K562 (cell line): ENCODE results near the gene RPS19BP1. TPM values are rescaled to one million over a fixed set of nuclear protein-coding genes. Genes with fewer than 3 reads are reported as not detected.

Experiments
- ASH1L ChIP-seq: fragments of 450-650 bp; IDR thresholded peaks from 2 replicates; pipeline ENCODE4 v1.6.1; 2018; ENCODE audit warnings: borderline replicate concordance, mild to moderate bottlenecking, low read depth; ENCODE audit not compliant: partially characterized antibody
- ATF7 ChIP-seq: fragments of 450-650 bp; IDR thresholded peaks from 2 replicates; pipeline ENCODE4 v1.7.1; 2014; ENCODE audit warnings: mild to moderate bottlenecking, moderate library complexity
- CEBPG ChIP-seq, 3 experiments: fragments of 200-800 bp in 1 of 3; sonication (Bioruptor generic) in 1 of 3; sonication (generic) in 1 of 3; formaldehyde crosslinking in 1 of 3; IDR thresholded peaks in 2 of 3; conservative IDR thresholded peaks in 1 of 3; 2 replicates each; pipeline versions ENCODE4 v1.6.1 to v1.8.0; 2016 to 2022; ENCODE audit warnings: missing compliant biosample characterization in 2 of 3, missing genetic modification characterization in 2 of 3, mild to moderate bottlenecking in 1 of 3, missing genetic modification reagents in 1 of 3
- CHD1 ChIP-seq: fragments of 200-600 bp; sonication (generic); IDR thresholded peaks from one replicate; pipeline ENCODE4 v1.6.1; 2012; ENCODE audit warnings: mild to moderate bottlenecking, moderate library complexity, low read length, inconsistent platforms
- CREM ChIP-seq: IDR thresholded peaks from 2 replicates; pipeline ENCODE4 v1.6.1; 2014; ENCODE audit warnings: antibody characterized with exemption, low read depth
- HNRNPK ChIP-seq: fragments of 200-400 bp; formaldehyde crosslinking; IDR thresholded peaks from one replicate; pipeline ENCODE4 v1.6.1; 2018; ENCODE audit warnings: mild to moderate bottlenecking, low read depth, low read length; ENCODE audit not compliant: poor library complexity, severe bottlenecking
- KLF6 ChIP-seq: fragments of 250-450 bp; sonication (Bioruptor Pico); IDR thresholded peaks from 2 replicates; pipeline ENCODE4 v1.4.0; 2020; ENCODE audit warnings: mild to moderate bottlenecking, moderate library complexity, borderline replicate concordance
- LARP7 ChIP-seq: fragments of 450-650 bp; IDR thresholded peaks from 2 replicates; pipeline ENCODE4 v1.6.1; 2016
- NR0B1 ChIP-seq: fragments of 450-650 bp; IDR thresholded peaks from one replicate; pipeline ENCODE4 v1.6.1; 2018; ENCODE audit warnings: mild to moderate bottlenecking, moderate library complexity; ENCODE audit not compliant: partially characterized antibody
- SIN3A ChIP-seq, 2 experiments: fragments of 150-350 bp in 1 of 2; IDR thresholded peaks; 2 replicates each; pipeline ENCODE4 v1.6.1; 2011 to 2016; ENCODE audit warnings: borderline replicate concordance in 2 of 2, low read depth in 2 of 2, low read length in 2 of 2, mild to moderate bottlenecking in 2 of 2, moderate library complexity in 2 of 2; ENCODE audit not compliant: control insufficient read depth in 1 of 2
- STAG1 ChIP-seq: sonication (generic); formaldehyde crosslinking; IDR thresholded peaks from 2 replicates; pipeline ENCODE4 v1.5.0; 2020; ENCODE audit warnings: missing genetic modification reagents, borderline replicate concordance
- TEAD4 ChIP-seq, 2 experiments: sonication (generic) in 1 of 2; formaldehyde crosslinking in 1 of 2; IDR thresholded peaks; 2 replicates each; pipeline versions ENCODE4 v1.6.1 to v1.8.0; 2012 to 2022; ENCODE audit warnings: borderline replicate concordance in 1 of 2, inconsistent platforms in 1 of 2, low read length in 1 of 2, mild to moderate bottlenecking in 1 of 2, missing genetic modification reagents in 1 of 2
- YY1 ChIP-seq, 3 experiments: IDR thresholded peaks; 2 replicates each; pipeline ENCODE4 v1.6.1; 2011; ENCODE audit warnings: low read length in 2 of 3, mild to moderate bottlenecking in 2 of 3, moderate library complexity in 2 of 3, borderline replicate concordance in 1 of 3, control low read depth in 1 of 3, low read depth in 1 of 3; ENCODE audit not compliant: insufficient read depth in 3 of 3, insufficient replicate concordance in 2 of 3, control insufficient read depth in 1 of 3, insufficient read length in 1 of 3; ENCODE audit errors: extremely low read depth in 1 of 3
- ZBTB34 ChIP-seq: fragments of 250-450 bp; sonication (Bioruptor Pico); IDR thresholded peaks from 2 replicates; pipeline ENCODE4 v1.8.0; 2021; ENCODE audit warnings: mild to moderate bottlenecking, moderate library complexity
- ZNF212 ChIP-seq: fragments of 450-650 bp; formaldehyde crosslinking; IDR thresholded peaks from 2 replicates; pipeline ENCODE4 v1.4.0; 2020; ENCODE audit warnings: mild to moderate bottlenecking
- ZNF589 ChIP-seq: fragments of 200-800 bp; sonication (Bioruptor generic); IDR thresholded peaks from 2 replicates; pipeline ENCODE4 v1.6.1; 2016; ENCODE audit warnings: low read depth, missing genetic modification characterization, missing compliant biosample characterization
- polyA plus RNA-seq, 8 experiments: library from polyadenylated mRNA; depleted of rRNA in 4 of 8; stranded (reverse) in 5 of 8; unstranded in 3 of 8; fragments of >200 nt; fragmentation: Nextera tagmentation in 2 of 8; fragmentation: Illumina TruSeq in 1 of 8; extraction: Ambion mirVana in 2 of 8; extraction: Trizol in 1 of 8; gene quantifications; 2 replicates each; pipeline versions ENCODE4 v1.2.1 to v1.2.3, GENCODE V29; 2011 to 2014; ENCODE audit warnings: inconsistent platforms in 1 of 8, missing spikeins in 1 of 8
- total RNA-seq, 7 experiments: library from RNA; depleted of rRNA in 6 of 7; stranded (reverse); fragments of >200 nt in 6 of 7; fragmentation: Illumina TruSeq in 2 of 7; extraction: Trizol in 2 of 7; gene quantifications; 2 replicates each; pipeline versions ENCODE4 v1.2.1 to v1.2.3, GENCODE V29; 2011 to 2021; ENCODE audit warnings: low replicate concordance in 1 of 7
- TF ChIP-seq, protein P1 (sequence below): IDR thresholded peaks from 2 replicates; pipeline ENCODE4 v1.6.1; 2012; ENCODE audit warnings: low read depth, low read length, improper control_type of control experiment, borderline replicate concordance
- TF ChIP-seq, protein P2 (sequence below), 2 experiments: fragments of 450-650 bp in 1 of 2; sonication (generic) in 1 of 2; formaldehyde crosslinking in 1 of 2; IDR thresholded peaks in 1 of 2; conservative IDR thresholded peaks in 1 of 2; 2 replicates each; pipeline versions ENCODE4 v1.6.1 to v1.8.1; 2016 to 2023; ENCODE audit warnings: mild to moderate bottlenecking in 2 of 2, moderate library complexity in 2 of 2, inconsistent platforms in 1 of 2, missing genetic modification reagents in 1 of 2

RPS19BP1 gene
- total and polyA plus RNA-seq, 9 of the 15 experiments (the other 6 are each of a cell fraction or from before 2014, with no cell fraction given), result 3.0 to 223 (median 84.3) TPM

DNA sequence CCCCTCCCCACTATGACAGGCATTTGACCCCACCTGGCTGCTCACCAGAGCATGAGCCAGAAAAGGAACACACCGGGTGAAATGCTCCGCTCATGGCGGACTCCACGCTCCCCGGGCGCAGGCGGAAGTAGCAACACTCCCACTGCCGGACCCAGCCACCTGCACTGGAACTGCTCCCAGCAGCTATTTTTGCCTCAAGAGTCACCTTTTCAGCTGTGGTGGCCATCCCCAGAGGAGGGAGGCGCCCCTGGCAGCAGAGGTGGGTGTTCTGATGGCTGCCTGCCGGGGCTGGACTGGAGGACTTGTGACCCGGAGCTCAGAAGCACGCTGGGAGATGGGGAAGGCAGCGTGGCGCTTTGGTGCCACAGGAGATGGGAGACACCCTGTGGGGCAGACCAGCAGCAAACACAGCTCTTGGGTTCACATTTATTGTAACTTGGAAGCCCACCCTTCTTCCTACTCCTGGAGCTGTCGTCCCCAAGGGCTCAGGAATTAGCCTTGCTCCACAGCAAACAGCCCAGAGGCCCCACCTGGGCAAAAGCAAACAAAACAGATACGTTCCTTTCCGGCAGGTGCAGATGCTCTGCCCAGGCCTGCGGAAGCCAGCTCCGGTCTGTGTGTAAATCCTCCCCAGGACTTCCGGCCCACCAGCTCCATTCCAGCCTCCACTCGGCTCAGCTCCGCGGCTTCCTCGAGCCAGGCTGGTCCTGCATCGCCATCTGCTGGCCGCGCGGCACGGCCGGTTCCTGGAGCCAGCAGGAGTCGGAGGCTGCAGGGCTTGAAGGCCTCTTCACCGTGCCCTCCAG is 3.7 kb downstream of the RPS19BP1 start (continued):
- TF ChIP-seq NR0B1 (no peak), STAG1 (peak; percentile 99), ASH1L (no peak), HNRNPK (no peak), ZNF589 (CRISPR knock-in tag) (no peak), CEBPG (CRISPR knock-in tag; IDR thresholded peaks at IDR 0.05) (no peak), CEBPG (tag; conservative IDR thresholded peaks at IDR 0.05 in 1 of 2, IDR thresholded peaks at IDR 0.05 in 1 of 2) (no peak), CHD1 (no peak), ATF7 (peak; percentile 38; the same call in 1 of the 2 replicates), CREM (peak; percentile 75), TEAD4 (IDR thresholded peaks at IDR 0.05; ENCODE audit: low read length) (peak; percentile 57; the same call in 1 of the 2 replicates), TEAD4 (CRISPR knock-in tag; IDR thresholded peaks at IDR 0.05; ENCODE audit: borderline replicate concordance) (no peak), LARP7 (no peak), KLF6 (no peak), YY1 (IDR thresholded peaks at IDR 0.05; ENCODE audit: borderline replicate concordance in 1 of 3, control insufficient read depth in 1 of 3, extremely low read depth in 1 of 3, insufficient read depth in 3 of 3, insufficient read length in 1 of 3, insufficient replicate concordance in 2 of 3, low read depth in 1 of 3, low read length in 2 of 3) (peak in 2 of 3 experiments; percentile 76 to 86), ZBTB34 (CRISPR knock-in tag) (no peak), ZNF212 (CRISPR knock-in tag) (no peak), SIN3A (IDR thresholded peaks at IDR 0.05; ENCODE audit: borderline replicate concordance in 2 of 2, control insufficient read depth in 1 of 2, low read depth in 2 of 2, low read length in 2 of 2) (peak in 1 of 2 experiments; percentile 70; a peak in 1 of 4 replicates)
- TF ChIP-seq, protein P1, sequence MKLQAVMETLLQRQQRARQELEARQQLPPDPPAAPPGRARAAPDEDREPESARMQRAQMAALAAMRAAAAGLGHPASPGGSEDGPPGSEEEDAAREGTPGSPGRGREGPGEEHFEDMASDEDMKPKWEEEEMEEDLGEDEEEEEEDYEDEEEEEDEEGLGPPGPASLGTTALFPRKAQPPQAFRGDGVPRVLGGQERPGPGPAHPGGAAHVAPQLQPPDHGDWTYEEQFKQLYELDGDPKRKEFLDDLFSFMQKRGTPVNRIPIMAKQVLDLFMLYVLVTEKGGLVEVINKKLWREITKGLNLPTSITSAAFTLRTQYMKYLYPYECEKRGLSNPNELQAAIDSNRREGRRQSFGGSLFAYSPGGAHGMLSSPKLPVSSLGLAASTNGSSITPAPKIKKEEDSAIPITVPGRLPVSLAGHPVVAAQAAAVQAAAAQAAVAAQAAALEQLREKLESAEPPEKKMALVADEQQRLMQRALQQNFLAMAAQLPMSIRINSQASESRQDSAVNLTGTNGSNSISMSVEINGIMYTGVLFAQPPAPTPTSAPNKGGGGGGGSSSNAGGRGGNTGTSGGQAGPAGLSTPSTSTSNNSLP, result no peak
- TF ChIP-seq, protein P2, sequence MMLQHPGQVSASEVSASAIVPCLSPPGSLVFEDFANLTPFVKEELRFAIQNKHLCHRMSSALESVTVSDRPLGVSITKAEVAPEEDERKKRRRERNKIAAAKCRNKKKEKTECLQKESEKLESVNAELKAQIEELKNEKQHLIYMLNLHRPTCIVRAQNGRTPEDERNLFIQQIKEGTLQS (IDR thresholded peaks at IDR 0.05), result no peak
- TF ChIP-seq, protein P2 (CRISPR knock-in tag; conservative IDR thresholded peaks at IDR 0.05), result no peak
